GM12801 (cell line): ENCODE measurements around the gene CT45A7.
"Not testable (repeated sequence)": the region's sequence is repeated elsewhere in the genome, so short reads cannot be mapped to it uniquely, and the experiment has no call there.

Experiments
- TF ChIP-seq, protein P1 (sequence below): IDR thresholded peaks from one replicate; pipeline ENCODE4 v1.5.1; 2011; ENCODE audit warnings: control low read depth; ENCODE audit not compliant: insufficient read length; ENCODE audit errors: extremely low read depth

Gene CT45A7, protein sequence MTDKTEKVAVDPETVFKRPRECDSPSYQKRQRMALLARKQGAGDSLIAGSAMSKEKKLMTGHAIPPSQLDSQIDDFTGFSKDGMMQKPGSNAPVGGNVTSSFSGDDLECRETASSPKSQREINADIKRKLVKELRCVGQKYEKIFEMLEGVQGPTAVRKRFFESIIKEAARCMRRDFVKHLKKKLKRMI

DNA sequence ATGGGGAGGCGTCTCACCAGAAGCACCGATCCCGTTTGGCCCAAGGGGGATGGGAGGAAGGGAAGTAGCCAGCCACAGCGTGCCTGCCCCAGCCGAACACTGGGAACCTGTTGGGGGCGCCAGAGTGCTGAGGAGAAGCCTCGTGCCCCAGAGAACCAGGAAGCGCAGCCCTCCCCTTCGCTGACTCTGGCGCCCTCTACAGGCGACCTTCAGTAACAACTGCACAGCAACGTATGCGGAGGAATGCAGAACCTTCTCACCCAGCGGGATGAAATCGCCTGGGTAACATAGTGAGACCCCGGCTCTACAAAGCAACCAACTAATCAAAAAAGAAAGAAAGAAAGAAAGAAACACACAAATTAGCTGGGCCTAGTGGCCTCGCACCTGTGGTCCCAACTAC, at the start of gene CT45A7:
Gene CT45A7, minus strand, starts transcription at position 101 of the 400 bp plus-strand sequence. CDS start 3,747 bp downstream, outside the sequence.
- TF ChIP-seq, protein P1, sequence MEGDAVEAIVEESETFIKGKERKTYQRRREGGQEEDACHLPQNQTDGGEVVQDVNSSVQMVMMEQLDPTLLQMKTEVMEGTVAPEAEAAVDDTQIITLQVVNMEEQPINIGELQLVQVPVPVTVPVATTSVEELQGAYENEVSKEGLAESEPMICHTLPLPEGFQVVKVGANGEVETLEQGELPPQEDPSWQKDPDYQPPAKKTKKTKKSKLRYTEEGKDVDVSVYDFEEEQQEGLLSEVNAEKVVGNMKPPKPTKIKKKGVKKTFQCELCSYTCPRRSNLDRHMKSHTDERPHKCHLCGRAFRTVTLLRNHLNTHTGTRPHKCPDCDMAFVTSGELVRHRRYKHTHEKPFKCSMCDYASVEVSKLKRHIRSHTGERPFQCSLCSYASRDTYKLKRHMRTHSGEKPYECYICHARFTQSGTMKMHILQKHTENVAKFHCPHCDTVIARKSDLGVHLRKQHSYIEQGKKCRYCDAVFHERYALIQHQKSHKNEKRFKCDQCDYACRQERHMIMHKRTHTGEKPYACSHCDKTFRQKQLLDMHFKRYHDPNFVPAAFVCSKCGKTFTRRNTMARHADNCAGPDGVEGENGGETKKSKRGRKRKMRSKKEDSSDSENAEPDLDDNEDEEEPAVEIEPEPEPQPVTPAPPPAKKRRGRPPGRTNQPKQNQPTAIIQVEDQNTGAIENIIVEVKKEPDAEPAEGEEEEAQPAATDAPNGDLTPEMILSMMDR = not testable (repeated sequence)

DNA sequence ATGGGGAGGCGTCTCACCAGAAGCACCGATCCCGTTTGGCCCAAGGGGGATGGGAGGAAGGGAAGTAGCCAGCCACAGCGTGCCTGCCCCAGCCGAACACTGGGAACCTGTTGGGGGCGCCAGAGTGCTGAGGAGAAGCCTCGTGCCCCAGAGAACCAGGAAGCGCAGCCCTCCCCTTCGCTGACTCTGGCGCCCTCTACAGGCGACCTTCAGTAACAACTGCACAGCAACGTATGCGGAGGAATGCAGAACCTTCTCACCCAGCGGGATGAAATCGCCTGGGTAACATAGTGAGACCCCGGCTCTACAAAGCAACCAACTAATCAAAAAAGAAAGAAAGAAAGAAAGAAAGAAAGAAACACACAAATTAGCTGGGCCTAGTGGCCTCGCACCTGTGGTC, 34.6 kb upstream of the CT45A7 start, which contains the start of gene CT45A9:
Gene CT45A9, minus strand, starts transcription at position 101 of the 400 bp plus-strand sequence. CDS start 3,751 bp downstream, outside the sequence.
- TF ChIP-seq, protein P1 = not testable (repeated sequence)

DNA sequence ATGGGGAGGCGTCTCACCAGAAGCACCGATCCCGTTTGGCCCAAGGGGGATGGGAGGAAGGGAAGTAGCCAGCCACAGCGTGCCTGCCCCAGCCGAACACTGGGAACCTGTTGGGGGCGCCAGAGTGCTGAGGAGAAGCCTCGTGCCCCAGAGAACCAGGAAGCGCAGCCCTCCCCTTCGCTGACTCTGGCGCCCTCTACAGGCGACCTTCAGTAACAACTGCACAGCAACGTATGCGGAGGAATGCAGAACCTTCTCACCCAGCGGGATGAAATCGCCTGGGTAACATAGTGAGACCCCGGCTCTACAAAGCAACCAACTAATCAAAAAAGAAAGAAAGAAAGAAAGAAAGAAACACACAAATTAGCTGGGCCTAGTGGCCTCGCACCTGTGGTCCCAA, 17.4 kb upstream of the CT45A7 start, which contains the start of gene CT45A8:
Gene CT45A8, minus strand, starts transcription at position 101 of the 400 bp plus-strand sequence. CDS start 3,755 bp downstream, outside the sequence.
- TF ChIP-seq, protein P1 = not testable (repeated sequence)

DNA sequence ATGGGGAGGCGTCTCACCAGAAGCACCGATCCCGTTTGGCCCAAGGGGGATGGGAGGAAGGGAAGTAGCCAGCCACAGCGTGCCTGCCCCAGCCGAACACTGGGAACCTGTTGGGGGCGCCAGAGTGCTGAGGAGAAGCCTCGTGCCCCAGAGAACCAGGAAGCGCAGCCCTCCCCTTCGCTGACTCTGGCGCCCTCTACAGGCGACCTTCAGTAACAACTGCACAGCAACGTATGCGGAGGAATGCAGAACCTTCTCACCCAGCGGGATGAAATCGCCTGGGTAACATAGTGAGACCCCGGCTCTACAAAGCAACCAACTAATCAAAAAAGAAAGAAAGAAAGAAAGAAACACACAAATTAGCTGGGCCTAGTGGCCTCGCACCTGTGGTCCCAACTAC, 17.2 kb downstream of the CT45A7 start, which contains the start of gene CT45A2:
Gene CT45A2, minus strand, starts transcription at position 101 of the 400 bp plus-strand sequence. CDS start 3,747 bp downstream, outside the sequence.
- TF ChIP-seq, protein P1 = not testable (repeated sequence)

GRCh38 chrX:135802687-135803086, 34.4 kb downstream of the CT45A7 start, which contains the start of gene CT45A6:
TSS of gene CT45A6 (minus strand) at chrX:135802787. CDS start at chrX:135798993, 3,794 bp downstream.
- TF ChIP-seq, protein P1 = not testable (repeated sequence)

DNA sequence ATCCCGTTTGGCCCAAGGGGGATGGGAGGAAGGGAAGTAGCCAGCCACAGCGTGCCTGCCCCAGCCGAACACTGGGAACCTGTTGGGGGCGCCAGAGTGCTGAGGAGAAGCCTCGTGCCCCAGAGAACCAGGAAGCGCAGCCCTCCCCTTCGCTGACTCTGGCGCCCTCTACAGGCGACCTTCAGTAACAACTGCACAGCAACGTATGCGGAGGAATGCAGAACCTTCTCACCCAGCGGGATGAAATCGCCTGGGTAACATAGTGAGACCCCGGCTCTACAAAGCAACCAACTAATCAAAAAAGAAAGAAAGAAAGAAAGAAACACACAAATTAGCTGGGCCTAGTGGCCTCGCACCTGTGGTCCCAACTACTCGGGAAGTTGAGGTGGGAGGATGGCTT, 51.7 kb downstream of the CT45A7 start, which contains the start of gene CT45A5:
Gene CT45A5, minus strand, starts transcription at position 101 of the 400 bp plus-strand sequence. CDS start 3,774 bp downstream, outside the sequence.
- TF ChIP-seq, protein P1 = not testable (repeated sequence)
